ENCODE data around the gene PDIA4.

DNA sequence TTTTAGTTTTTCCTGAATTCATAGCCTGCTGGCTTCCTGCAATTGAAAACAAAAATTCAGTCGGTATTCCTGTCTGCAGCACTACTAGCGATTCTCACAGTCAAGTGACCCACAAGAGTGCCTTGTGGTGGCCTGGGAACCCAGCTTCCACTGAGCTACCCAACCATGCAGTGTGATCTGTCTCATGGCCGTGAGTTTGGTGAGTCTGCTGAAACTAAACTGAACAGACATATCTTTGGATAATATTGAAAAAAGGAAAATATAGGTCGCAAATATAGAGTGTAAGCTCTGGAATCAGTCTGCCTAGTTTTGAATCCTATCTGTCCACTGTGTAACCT lies 44.1 kb upstream of the PDIA4 start:
- no peak for TF ChIP-seq POLR2A (IDR thresholded peaks at IDR 0.05)
- TF ChIP-seq, protein P1, sequence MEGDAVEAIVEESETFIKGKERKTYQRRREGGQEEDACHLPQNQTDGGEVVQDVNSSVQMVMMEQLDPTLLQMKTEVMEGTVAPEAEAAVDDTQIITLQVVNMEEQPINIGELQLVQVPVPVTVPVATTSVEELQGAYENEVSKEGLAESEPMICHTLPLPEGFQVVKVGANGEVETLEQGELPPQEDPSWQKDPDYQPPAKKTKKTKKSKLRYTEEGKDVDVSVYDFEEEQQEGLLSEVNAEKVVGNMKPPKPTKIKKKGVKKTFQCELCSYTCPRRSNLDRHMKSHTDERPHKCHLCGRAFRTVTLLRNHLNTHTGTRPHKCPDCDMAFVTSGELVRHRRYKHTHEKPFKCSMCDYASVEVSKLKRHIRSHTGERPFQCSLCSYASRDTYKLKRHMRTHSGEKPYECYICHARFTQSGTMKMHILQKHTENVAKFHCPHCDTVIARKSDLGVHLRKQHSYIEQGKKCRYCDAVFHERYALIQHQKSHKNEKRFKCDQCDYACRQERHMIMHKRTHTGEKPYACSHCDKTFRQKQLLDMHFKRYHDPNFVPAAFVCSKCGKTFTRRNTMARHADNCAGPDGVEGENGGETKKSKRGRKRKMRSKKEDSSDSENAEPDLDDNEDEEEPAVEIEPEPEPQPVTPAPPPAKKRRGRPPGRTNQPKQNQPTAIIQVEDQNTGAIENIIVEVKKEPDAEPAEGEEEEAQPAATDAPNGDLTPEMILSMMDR (IDR thresholded peaks at IDR 0.05) = no peak

Measured in uterus (tissue), 2 donors.